K562 (cell line): ENCODE data around the gene REC8. TPM values are rescaled to one million over a fixed set of nuclear protein-coding genes. Genes with fewer than 3 reads are reported as not detected.

ENCODE experiments used
- ATAC-seq: fragments of 200-7000 bp; cut with Tn5 transposase; 3 replicates; pipeline ENCODE4 v1.9.1; 2020; ENCODE audit warnings: moderate library complexity
- BruUV-seq: library from RNA; stranded (reverse); fragments of 400-500 nt; replicated peaks from 2 replicates; lab custom pipeline; 2021; lab: Mats Ljungman, UMichigan
- CTCF ChIA-PET: fragments of 300-600 bp; formaldehyde crosslinking; extraction: SDS; loops from one replicate; lab custom pipeline; 2021; ENCODE audit warnings: low intra/inter-chr PET ratio; lab: Yijun Ruan, JAX
- POLR2A ChIA-PET: fragments of 300-600, 350-650 bp; sonication (Branson Sonifier 250); formaldehyde crosslinking; extraction: SDS; loops from one replicate; lab custom pipeline; 2021; ENCODE audit warnings: antibody characterized with exemption, inconsistent platforms; lab: Yijun Ruan, JAX
- DNase-seq, 4 experiments: peaks; one replicate each; pipeline versions ENCODE4 v3.0.0 to v3.0.0-alpha.2; 2011 to 2018; ENCODE audit warnings: low spot score in 3 of 4, mixed read lengths in 3 of 4; ENCODE audit errors: extremely low read depth in 1 of 4
- FAIRE-seq: peaks from 2 replicates; lab custom pipeline; 2011; peaks lifted over from hg19 to GRCh38; lab: Jason Lieb, UNC
- H2AFZ ChIP-seq: 2 replicates; pipeline ENCODE4 v1.6.0; 2011; ENCODE audit warnings: low read depth, low read length, control low read depth, inconsistent platforms
- H3K27ac ChIP-seq: fragments of 200-600 bp; 3 replicates; pipeline ENCODE4 v1.8.0; 2011; ENCODE audit warnings: low read depth, mild to moderate bottlenecking, control low read depth, inconsistent platforms, low read length, moderate library complexity, mixed read lengths; ENCODE audit errors: extremely low read depth
- H3K27me3 ChIP-seq, 2 experiments: fragments of 300-600 bp in 1 of 2; 2 replicates in 1 of 2; 3 replicates in 1 of 2; pipeline versions ENCODE4 v1.6.0 to v1.8.0; 2011; ENCODE audit warnings: inconsistent platforms in 2 of 2, low read length in 2 of 2, mild to moderate bottlenecking in 1 of 2, mixed read lengths in 1 of 2, moderate library complexity in 1 of 2; ENCODE audit not compliant: control insufficient read depth in 2 of 2, insufficient read depth in 2 of 2
- H3K36me3 ChIP-seq: fragments of 300-600 bp; 3 replicates; pipeline ENCODE4 v1.8.0; 2011; ENCODE audit warnings: mild to moderate bottlenecking, low read length, inconsistent platforms; ENCODE audit not compliant: control insufficient read depth, insufficient read depth
- H3K4me1 ChIP-seq, 2 experiments: fragments of 200-600 bp in 1 of 2; replicated peaks in 1 of 2; 2 replicates in 1 of 2; 3 replicates in 1 of 2; pipeline versions ENCODE4 v1.5.1 to v1.8.0; 2011; ENCODE audit warnings: inconsistent platforms in 2 of 2, low read length in 2 of 2, mild to moderate bottlenecking in 1 of 2, mixed read lengths in 1 of 2, moderate library complexity in 1 of 2; ENCODE audit not compliant: control insufficient read depth in 2 of 2, insufficient read depth in 2 of 2
- H3K4me2 ChIP-seq: 2 replicates; pipeline ENCODE4 v1.6.1; 2011; ENCODE audit warnings: low read length, control low read depth, inconsistent platforms, mixed read lengths; ENCODE audit not compliant: insufficient read depth
- H3K4me3 ChIP-seq: fragments of 200-600 bp; sonication (generic), shearing (Covaris generic); 2 replicates; pipeline ENCODE4 v1.5.1; 2016; ENCODE audit warnings: control low read depth, inconsistent platforms
- H3K79me2 ChIP-seq: fragments of 200-600 bp; 3 replicates; pipeline ENCODE4 v1.8.0; 2011; ENCODE audit warnings: low read length, inconsistent platforms; ENCODE audit not compliant: control insufficient read depth, insufficient read depth
- H3K9ac ChIP-seq, 2 experiments: 2 replicates each; pipeline versions ENCODE4 v1.6.0 to v1.6.1; 2011; ENCODE audit warnings: low read depth in 2 of 2, low read length in 2 of 2, control low read depth in 1 of 2, inconsistent platforms in 1 of 2, mild to moderate bottlenecking in 1 of 2, mixed read lengths in 1 of 2; ENCODE audit not compliant: insufficient read depth in 1 of 2
- H3K9me1 ChIP-seq: one replicate; pipeline ENCODE4 v1.6.0; 2011; ENCODE audit warnings: inconsistent platforms, mild to moderate bottlenecking, low read length, moderate library complexity; ENCODE audit not compliant: control insufficient read depth, insufficient read depth
- H3K9me3 ChIP-seq: replicated peaks from 2 replicates; pipeline ENCODE4 v1.5.1; 2011; ENCODE audit warnings: low read depth, low read length, inconsistent platforms; ENCODE audit not compliant: control insufficient read depth, insufficient read depth
- H4K20me1 ChIP-seq: replicated peaks from 2 replicates; pipeline ENCODE4 v1.6.1; 2011; ENCODE audit warnings: low read length, inconsistent platforms, mixed read lengths; ENCODE audit not compliant: control insufficient read depth, insufficient read depth
- ATF4 ChIP-seq: fragments of 450-650 bp; formaldehyde crosslinking; IDR thresholded peaks from 2 replicates; pipeline ENCODE4 v1.4.0; 2022; ENCODE audit warnings: mild to moderate bottlenecking, moderate library complexity
- E2F6 ChIP-seq, 2 experiments: IDR thresholded peaks; 2 replicates each; pipeline ENCODE4 v1.6.1; 2011; ENCODE audit warnings: borderline replicate concordance in 1 of 2, control low read depth in 1 of 2, low read depth in 1 of 2, low read length in 1 of 2, mild to moderate bottlenecking in 1 of 2, mixed read lengths in 1 of 2, moderate library complexity in 1 of 2; ENCODE audit not compliant: insufficient read depth in 1 of 2, insufficient read length in 1 of 2, poor library complexity in 1 of 2, severe bottlenecking in 1 of 2; ENCODE audit errors: extremely low read depth in 1 of 2
- KDM1A ChIP-seq, 2 experiments: fragments of 450-650 bp; IDR thresholded peaks; 2 replicates each; pipeline ENCODE4 v1.6.1; 2016; ENCODE audit warnings: mild to moderate bottlenecking in 2 of 2
- KLF1 ChIP-seq: fragments of 450-650 bp; IDR thresholded peaks from 2 replicates; pipeline ENCODE4 v1.6.1; 2016; ENCODE audit warnings: missing genetic modification characterization, missing compliant biosample characterization
- MCM3 ChIP-seq: fragments of 450-650 bp; IDR thresholded peaks from 2 replicates; pipeline ENCODE4 v1.6.1; 2016
- ZNF507 ChIP-seq: conservative IDR thresholded peaks from 2 replicates; pipeline ENCODE4 v1.6.1; 2017; ENCODE audit warnings: missing genetic modification characterization, missing compliant biosample characterization
- ZNF707 ChIP-seq: fragments of 250-450 bp; sonication (Bioruptor Pico); conservative IDR thresholded peaks from 2 replicates; pipeline ENCODE4 v1.8.0; 2022; ENCODE audit warnings: inconsistent platforms, mild to moderate bottlenecking, moderate library complexity
- ZNF780A ChIP-seq: fragments of 250-450 bp; sonication (Bioruptor Pico); IDR thresholded peaks from 2 replicates; pipeline ENCODE4 v1.5.0; 2021; ENCODE audit warnings: mild to moderate bottlenecking
- WGBS: fragments of 100-300 bp; shearing (Covaris generic); methylation state at CpG from one replicate; pipeline ENCODE4 v1.1.6; 2016; ENCODE audit warnings: low coverage, mixed read lengths; ENCODE audit not compliant: insufficient coverage; ENCODE audit errors: missing lambda C conversion rate; 5-methylcytosine and 5-hydroxymethylcytosine counted together
- in situ Hi-C: fragments of 300-500 bp; cut with MboI; formaldehyde crosslinking; loops from 4 replicates; pipeline ENCODE4 v1.15.0; 2018; ENCODE audit warnings: inconsistent platforms, mixed read lengths
- intact Hi-C: fragments of 100-400 bp; cut with micrococcal nuclease; formaldehyde crosslinking; loops from 2 replicates; pipeline ENCODE4 v1.14.2; 2022
- polyA plus RNA-seq, 8 experiments: library from polyadenylated mRNA; depleted of rRNA in 4 of 8; stranded (reverse) in 5 of 8; unstranded in 3 of 8; fragments of >200 nt; fragmentation: Nextera tagmentation in 2 of 8; fragmentation: Illumina TruSeq in 1 of 8; extraction: Ambion mirVana in 2 of 8; extraction: Trizol in 1 of 8; gene quantifications; 2 replicates each; pipeline versions ENCODE4 v1.2.1 to v1.2.3, GENCODE V29; 2011 to 2014; ENCODE audit warnings: inconsistent platforms in 1 of 8, missing spikeins in 1 of 8
- total RNA-seq, 7 experiments: library from RNA; depleted of rRNA in 6 of 7; stranded (reverse); fragments of >200 nt in 6 of 7; fragmentation: Illumina TruSeq in 2 of 7; extraction: Trizol in 2 of 7; gene quantifications; 2 replicates each; pipeline versions ENCODE4 v1.2.1 to v1.2.3, GENCODE V29; 2011 to 2021; ENCODE audit warnings: low replicate concordance in 1 of 7
- TF ChIP-seq, protein P1 (sequence below): sonication (generic); formaldehyde crosslinking; IDR thresholded peaks from 2 replicates; pipeline ENCODE4 v1.8.0; 2022; ENCODE audit warnings: mild to moderate bottlenecking, missing genetic modification reagents
- TF ChIP-seq, protein P2 (sequence below), 3 experiments: IDR thresholded peaks in 2 of 3; conservative IDR thresholded peaks in 1 of 3; 2 replicates each; pipeline ENCODE4 v1.5.1; 2011 to 2012; ENCODE audit warnings: low read length in 3 of 3, mild to moderate bottlenecking in 3 of 3, control low read depth in 2 of 3, improper control_type of control experiment in 1 of 3, inconsistent platforms in 1 of 3, low read depth in 1 of 3, mixed read lengths in 1 of 3, moderate library complexity in 1 of 3; ENCODE audit not compliant: insufficient read depth in 2 of 3

The REC8 gene
- total and polyA plus RNA-seq, 9 of the 15 experiments (the other 6 are each of a cell fraction or from before 2014, with no cell fraction given), result 0.11 to 2.5 (median 0.85) TPM

- TF ChIP-seq E2F6 (IDR thresholded peaks at IDR 0.05; ENCODE audit: borderline replicate concordance in 1 of 2, extremely low read depth in 1 of 2, insufficient read depth in 1 of 2, insufficient read length in 1 of 2, low read depth in 1 of 2, low read length in 1 of 2, poor library complexity in 1 of 2, severe bottlenecking in 1 of 2) (no peak), ZNF780A (CRISPR knock-in tag) (no peak), ZNF507 (tag) (no peak), KLF1 (no peak)
- TF ChIP-seq, protein P1, sequence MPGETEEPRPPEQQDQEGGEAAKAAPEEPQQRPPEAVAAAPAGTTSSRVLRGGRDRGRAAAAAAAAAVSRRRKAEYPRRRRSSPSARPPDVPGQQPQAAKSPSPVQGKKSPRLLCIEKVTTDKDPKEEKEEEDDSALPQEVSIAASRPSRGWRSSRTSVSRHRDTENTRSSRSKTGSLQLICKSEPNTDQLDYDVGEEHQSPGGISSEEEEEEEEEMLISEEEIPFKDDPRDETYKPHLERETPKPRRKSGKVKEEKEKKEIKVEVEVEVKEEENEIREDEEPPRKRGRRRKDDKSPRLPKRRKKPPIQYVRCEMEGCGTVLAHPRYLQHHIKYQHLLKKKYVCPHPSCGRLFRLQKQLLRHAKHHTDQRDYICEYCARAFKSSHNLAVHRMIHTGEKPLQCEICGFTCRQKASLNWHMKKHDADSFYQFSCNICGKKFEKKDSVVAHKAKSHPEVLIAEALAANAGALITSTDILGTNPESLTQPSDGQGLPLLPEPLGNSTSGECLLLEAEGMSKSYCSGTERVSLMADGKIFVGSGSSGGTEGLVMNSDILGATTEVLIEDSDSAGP (CRISPR knock-in tag), result no peak
- TF ChIP-seq, all 486 proteins: peak for 0
These were observed 38.9 kb upstream of the REC8 start (continued) for GRCh38 chr14:24132976-24133375.

GRCh38 chr14:24133735-24134134 lies 38.1 kb upstream of the REC8 start:
- no peak for DNase-seq
- in situ Hi-C loops (no loop called here), intact Hi-C loops (no loop called here)
- H3K9ac ChIP-seq, result no peak overlapping the region
- ATAC-seq, result no peak
- peaks cover 4% of the 10 kb centered on the region; the same call in 2 of the 3 replicates for H3K79me2 ChIP-seq
- H3K9me1 ChIP-seq, result no peaks in the 10 kb centered on the region
- CTCF ChIA-PET, result no interaction called here
- TF ChIP-seq MCM3, result no peak
- no peak for TF ChIP-seq ATF4 (CRISPR knock-in tag)
- TF ChIP-seq ZNF707 (CRISPR knock-in tag), result no peak
- TF ChIP-seq KDM1A (IDR thresholded peaks at IDR 0.05), result 0 out of 4 replicates have a peak, but pooled peaks of 1 of the 2 experiments have one; percentile 23
- TF ChIP-seq, protein P2, sequence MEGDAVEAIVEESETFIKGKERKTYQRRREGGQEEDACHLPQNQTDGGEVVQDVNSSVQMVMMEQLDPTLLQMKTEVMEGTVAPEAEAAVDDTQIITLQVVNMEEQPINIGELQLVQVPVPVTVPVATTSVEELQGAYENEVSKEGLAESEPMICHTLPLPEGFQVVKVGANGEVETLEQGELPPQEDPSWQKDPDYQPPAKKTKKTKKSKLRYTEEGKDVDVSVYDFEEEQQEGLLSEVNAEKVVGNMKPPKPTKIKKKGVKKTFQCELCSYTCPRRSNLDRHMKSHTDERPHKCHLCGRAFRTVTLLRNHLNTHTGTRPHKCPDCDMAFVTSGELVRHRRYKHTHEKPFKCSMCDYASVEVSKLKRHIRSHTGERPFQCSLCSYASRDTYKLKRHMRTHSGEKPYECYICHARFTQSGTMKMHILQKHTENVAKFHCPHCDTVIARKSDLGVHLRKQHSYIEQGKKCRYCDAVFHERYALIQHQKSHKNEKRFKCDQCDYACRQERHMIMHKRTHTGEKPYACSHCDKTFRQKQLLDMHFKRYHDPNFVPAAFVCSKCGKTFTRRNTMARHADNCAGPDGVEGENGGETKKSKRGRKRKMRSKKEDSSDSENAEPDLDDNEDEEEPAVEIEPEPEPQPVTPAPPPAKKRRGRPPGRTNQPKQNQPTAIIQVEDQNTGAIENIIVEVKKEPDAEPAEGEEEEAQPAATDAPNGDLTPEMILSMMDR (IDR thresholded peaks at IDR 0.05 in 2 of 3, conservative IDR thresholded peaks at IDR 0.05 in 1 of 3; ENCODE audit: insufficient read depth in 2 of 3, low read depth in 1 of 3, low read length in 3 of 3), result no peak
- TF ChIP-seq, all 486 proteins: peak for 1
- H3K27me3 ChIP-seq, result no peaks in the 10 kb centered on the region
- WGBS, result 90% methylated on average over 1 of the region's 1 CpG
- no peak overlapping the region for H3K4me3 ChIP-seq
- no peak overlapping the region for H2AFZ ChIP-seq
- H3K9me3 ChIP-seq, result no peaks in the 10 kb centered on the region
- H3K36me3 ChIP-seq, result peaks cover 15% of the 10 kb centered on the region
- peaks cover 7 to 29% of the 10 kb centered on the region in 2 experiments; a peak in 4 of 5 replicates for H3K4me1 ChIP-seq
- no peaks in the 10 kb centered on the region; the same call in 1 of the 2 replicates for H4K20me1 ChIP-seq
- POLR2A ChIA-PET, result interaction anchor here (0.7 kb wide), 1 partner anchor 1112 kb away, joined by 3 read pairs; no protein-coding TSS in a partner anchor
- H3K27ac ChIP-seq, result no peak overlapping the region
- FAIRE-seq, result no peak
- no peak overlapping the region for H3K4me2 ChIP-seq
- BruUV-seq, result no TSS peak
